HCT116 (cell line): ENCODE data around the gene MAP3K5. TPM values are rescaled to one million over a fixed set of nuclear protein-coding genes. Genes with fewer than 3 reads are reported as not detected.

Experiments
- ATAC-seq: fragments of 200-7000 bp; cut with Tn5 transposase; 2 replicates; pipeline ENCODE4 v1.9.1; 2020; ENCODE audit warnings: mild to moderate bottlenecking, moderate library complexity
- BruUV-seq: library from RNA; stranded (reverse); fragments of 400-500 nt; replicated peaks from 2 replicates; lab custom pipeline; 2021; lab: Mats Ljungman, UMichigan
- CTCF ChIA-PET: fragments of 300-600 bp; sonication (Branson Sonifier 250); formaldehyde crosslinking; loops from one replicate; lab custom pipeline; 2021; ENCODE audit warnings: antibody characterized with exemption; lab: Charles Lee
- POLR2A ChIA-PET: fragments of 300-600, 350-600 bp; sonication (Branson Sonifier 250); formaldehyde crosslinking; loops from one replicate; lab custom pipeline; 2021; ENCODE audit warnings: antibody characterized with exemption; lab: Charles Lee
- RAD21 ChIA-PET, 2 experiments: fragments of 300-600 bp; sonication (Branson Sonifier 250); formaldehyde crosslinking; loops; one replicate each; lab custom pipeline; 2023; ENCODE audit warnings: low total read pairs in 2 of 2; ENCODE audit not compliant: uncharacterized antibody in 2 of 2, unreplicated experiment in 2 of 2, low non-redundant PET in 1 of 2; lab: Charles Lee
- DNase-seq: peaks from one replicate; pipeline ENCODE4 v3.0.0-alpha.2; 2010; ENCODE audit warnings: low read depth, low spot score
- H2AFZ ChIP-seq: fragments of 200-600 bp; shearing (Covaris generic), sonication (generic); 2 replicates; pipeline ENCODE4 v1.6.1; 2017; ENCODE audit warnings: low read depth, mixed run types, mixed read lengths, antibody characterized with exemption, low read length; ENCODE audit not compliant: poor library complexity, severe bottlenecking
- H3K27ac ChIP-seq: 2 replicates; pipeline ENCODE4 v1.5.1; 2012; ENCODE audit warnings: low read depth, low read length
- H3K27me3 ChIP-seq: fragments of 200-600 bp; sonication (generic); 2 replicates; pipeline ENCODE4 v1.6.1; 2016; ENCODE audit warnings: mixed run types, low read length, mixed read lengths; ENCODE audit not compliant: insufficient read depth
- H3K36me3 ChIP-seq, 2 experiments: fragments of 200-500 bp in 1 of 2; fragments of 200-600 bp in 1 of 2; sonication (Bioruptor generic) in 1 of 2; sonication (generic) in 1 of 2; 2 replicates each; pipeline versions ENCODE4 v1.5.1 to v1.6.1; 2014 to 2016; ENCODE audit warnings: low read length in 2 of 2, inconsistent platforms in 1 of 2, mixed read lengths in 1 of 2, mixed run types in 1 of 2; ENCODE audit not compliant: insufficient read depth in 2 of 2, control insufficient read depth in 1 of 2
- H3K4me1 ChIP-seq, 2 experiments: fragments of 200-600 bp in 1 of 2; sonication (generic) in 1 of 2; 2 replicates each; pipeline versions ENCODE4 v1.5.1 to v1.6.1; 2012 to 2017; ENCODE audit warnings: low read length in 2 of 2, inconsistent platforms in 1 of 2, mild to moderate bottlenecking in 1 of 2, mixed read lengths in 1 of 2, mixed run types in 1 of 2, moderate library complexity in 1 of 2; ENCODE audit not compliant: insufficient read depth in 2 of 2, control insufficient read depth in 1 of 2
- H3K4me2 ChIP-seq: fragments of 200-600 bp; sonication (generic); 2 replicates; pipeline ENCODE4 v1.6.1; 2017; ENCODE audit warnings: mixed run types, low read length, mixed read lengths
- H3K4me3 ChIP-seq, 2 experiments: fragments of 200-600 bp in 1 of 2; sonication (generic) in 1 of 2; replicated peaks in 1 of 2; 2 replicates each; pipeline ENCODE4 v1.5.1; 2011 to 2016; ENCODE audit warnings: low read length in 2 of 2, control low read depth in 1 of 2, low read depth in 1 of 2, mild to moderate bottlenecking in 1 of 2, mixed read lengths in 1 of 2, mixed run types in 1 of 2
- H3K79me2 ChIP-seq: fragments of 200-600 bp; sonication (generic); 2 replicates; pipeline ENCODE4 v1.6.1; 2017; ENCODE audit warnings: mild to moderate bottlenecking, mixed run types, low read length, moderate library complexity, mixed read lengths; ENCODE audit not compliant: insufficient read depth
- H3K9ac ChIP-seq: fragments of 200-600 bp; sonication (generic); 2 replicates; pipeline ENCODE4 v1.6.1; 2016; ENCODE audit warnings: low read length, mixed read lengths
- H3K9me2 ChIP-seq: fragments of 200-600 bp; sonication (generic), shearing (Covaris generic); 2 replicates; pipeline ENCODE4 v1.6.1; 2017; ENCODE audit warnings: mixed run types, mild to moderate bottlenecking, moderate library complexity; ENCODE audit not compliant: insufficient read depth
- H3K9me3 ChIP-seq, 2 experiments: fragments of 200-500 bp in 1 of 2; fragments of 200-600 bp in 1 of 2; sonication (Bioruptor generic) in 1 of 2; sonication (generic) in 1 of 2; 2 replicates each; pipeline ENCODE4 v1.6.1; 2014 to 2017; ENCODE audit warnings: low read length in 2 of 2, mixed read lengths in 2 of 2, inconsistent platforms in 1 of 2, low read depth in 1 of 2, mild to moderate bottlenecking in 1 of 2, mixed run types in 1 of 2, moderate library complexity in 1 of 2; ENCODE audit not compliant: control insufficient read depth in 1 of 2, insufficient read depth in 1 of 2
- H4K20me1 ChIP-seq: fragments of 200-600 bp; sonication (generic), shearing (Covaris generic); 2 replicates; pipeline ENCODE4 v1.6.1; 2017; ENCODE audit warnings: mixed run types, mild to moderate bottlenecking, moderate library complexity; ENCODE audit not compliant: insufficient read depth
- JUND ChIP-seq: IDR thresholded peaks from 2 replicates; pipeline ENCODE4 v1.6.1; 2012
- POLR2A ChIP-seq: IDR thresholded peaks from 2 replicates; pipeline ENCODE4 v1.7.0; 2011; ENCODE audit warnings: borderline replicate concordance; ENCODE audit not compliant: insufficient read depth, insufficient read length; ENCODE audit errors: extremely low read depth
- RAD21 ChIP-seq: IDR thresholded peaks from 2 replicates; pipeline ENCODE4 v1.6.1; 2012; ENCODE audit warnings: low read depth, mild to moderate bottlenecking
- SIN3A ChIP-seq: IDR thresholded peaks from 2 replicates; pipeline ENCODE4 v1.6.1; 2012; ENCODE audit warnings: low read depth
- SP1 ChIP-seq: IDR thresholded peaks from 2 replicates; pipeline ENCODE4 v1.6.1; 2012; ENCODE audit warnings: low read depth
- SRF ChIP-seq: IDR thresholded peaks from 2 replicates; pipeline ENCODE4 v1.6.1; 2012; ENCODE audit warnings: low read depth
- YY1 ChIP-seq: IDR thresholded peaks from 2 replicates; pipeline ENCODE4 v1.6.1; 2011; ENCODE audit warnings: low read length, low read depth, moderate library complexity, mild to moderate bottlenecking; ENCODE audit not compliant: insufficient replicate concordance; ENCODE audit errors: extremely low read depth
- intact Hi-C: fragments of 100-400 bp; cut with micrococcal nuclease; formaldehyde crosslinking; loops from 2 replicates; pipeline ENCODE4 v1.10.0; 2022
- total RNA-seq: library from RNA; stranded (reverse); gene quantifications from one replicate; pipeline ENCODE4 v1.2.1, GENCODE V29; 2021; ENCODE audit not compliant: unreplicated experiment
- TF ChIP-seq, protein P1 (sequence below): IDR thresholded peaks from 2 replicates; pipeline ENCODE4 v1.6.1; 2012; ENCODE audit warnings: low read depth
- TF ChIP-seq, protein P2 (sequence below): IDR thresholded peaks from 2 replicates; pipeline ENCODE4 v1.6.1; 2012
- TF ChIP-seq, protein P3 (sequence below): IDR thresholded peaks from 2 replicates; pipeline ENCODE4 v1.6.1; 2011; ENCODE audit warnings: mild to moderate bottlenecking, low read length, moderate library complexity; ENCODE audit not compliant: insufficient replicate concordance; ENCODE audit errors: extremely low read depth
- TF ChIP-seq, protein P4 (sequence below): IDR thresholded peaks from 2 replicates; pipeline ENCODE4 v1.6.1; 2012

The MAP3K5 gene
- total RNA-seq, 1 experiment from 2014 or later = 11.8 TPM

DNA sequence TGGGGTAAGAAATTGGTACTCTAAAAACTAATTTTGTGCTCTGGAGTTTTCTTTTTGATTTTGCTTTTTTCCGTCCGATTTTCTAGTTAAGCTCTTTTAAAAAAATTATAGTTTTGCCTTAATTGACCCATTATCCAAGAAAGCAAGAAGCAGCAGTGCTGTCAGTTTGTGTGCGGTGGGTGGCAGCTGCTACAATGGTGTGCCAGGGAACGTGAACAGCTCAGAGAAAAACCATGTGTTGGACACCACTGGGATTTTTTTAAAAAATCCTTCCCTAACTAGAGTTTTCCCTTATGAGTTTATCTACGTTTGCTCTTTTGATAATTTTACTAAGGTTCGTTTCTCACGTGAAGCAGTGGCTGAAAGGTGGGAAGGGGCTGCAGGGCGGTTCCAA, 8.0 kb downstream of the MAP3K5 start:
- H3K79me2 ChIP-seq = peaks cover 31% of the 10 kb centered on the region
- no peak for ATAC-seq
- H3K4me3 ChIP-seq = no peak overlapping the region
- ChIA-PET CTCF (interaction anchor here (2.0 kb wide), 1 partner anchor 8 kb away, joined by 6 read pairs; the partner anchor contains the start of gene MAP3K5), RAD21 (no interaction called here), POLR2A (no interaction called here)
- H3K4me2 ChIP-seq = no peak overlapping the region
- BruUV-seq = no TSS peak
- H3K27ac ChIP-seq = no peak overlapping the region
- no peak overlapping the region for H2AFZ ChIP-seq
- no peaks in the 10 kb centered on the region for H3K36me3 ChIP-seq
- no peak for DNase-seq
- no peaks in the 10 kb centered on the region for H3K27me3 ChIP-seq
- H3K4me1 ChIP-seq = peaks cover 14 to 44% of the 10 kb centered on the region in 2 experiments
- no peak for TF ChIP-seq SRF
- no peak for TF ChIP-seq RAD21
- no peak for TF ChIP-seq YY1
- TF ChIP-seq, protein P1, sequence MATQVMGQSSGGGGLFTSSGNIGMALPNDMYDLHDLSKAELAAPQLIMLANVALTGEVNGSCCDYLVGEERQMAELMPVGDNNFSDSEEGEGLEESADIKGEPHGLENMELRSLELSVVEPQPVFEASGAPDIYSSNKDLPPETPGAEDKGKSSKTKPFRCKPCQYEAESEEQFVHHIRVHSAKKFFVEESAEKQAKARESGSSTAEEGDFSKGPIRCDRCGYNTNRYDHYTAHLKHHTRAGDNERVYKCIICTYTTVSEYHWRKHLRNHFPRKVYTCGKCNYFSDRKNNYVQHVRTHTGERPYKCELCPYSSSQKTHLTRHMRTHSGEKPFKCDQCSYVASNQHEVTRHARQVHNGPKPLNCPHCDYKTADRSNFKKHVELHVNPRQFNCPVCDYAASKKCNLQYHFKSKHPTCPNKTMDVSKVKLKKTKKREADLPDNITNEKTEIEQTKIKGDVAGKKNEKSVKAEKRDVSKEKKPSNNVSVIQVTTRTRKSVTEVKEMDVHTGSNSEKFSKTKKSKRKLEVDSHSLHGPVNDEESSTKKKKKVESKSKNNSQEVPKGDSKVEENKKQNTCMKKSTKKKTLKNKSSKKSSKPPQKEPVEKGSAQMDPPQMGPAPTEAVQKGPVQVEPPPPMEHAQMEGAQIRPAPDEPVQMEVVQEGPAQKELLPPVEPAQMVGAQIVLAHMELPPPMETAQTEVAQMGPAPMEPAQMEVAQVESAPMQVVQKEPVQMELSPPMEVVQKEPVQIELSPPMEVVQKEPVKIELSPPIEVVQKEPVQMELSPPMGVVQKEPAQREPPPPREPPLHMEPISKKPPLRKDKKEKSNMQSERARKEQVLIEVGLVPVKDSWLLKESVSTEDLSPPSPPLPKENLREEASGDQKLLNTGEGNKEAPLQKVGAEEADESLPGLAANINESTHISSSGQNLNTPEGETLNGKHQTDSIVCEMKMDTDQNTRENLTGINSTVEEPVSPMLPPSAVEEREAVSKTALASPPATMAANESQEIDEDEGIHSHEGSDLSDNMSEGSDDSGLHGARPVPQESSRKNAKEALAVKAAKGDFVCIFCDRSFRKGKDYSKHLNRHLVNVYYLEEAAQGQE = no peak
- TF ChIP-seq SIN3A = no peak
- TF ChIP-seq, protein P2, sequence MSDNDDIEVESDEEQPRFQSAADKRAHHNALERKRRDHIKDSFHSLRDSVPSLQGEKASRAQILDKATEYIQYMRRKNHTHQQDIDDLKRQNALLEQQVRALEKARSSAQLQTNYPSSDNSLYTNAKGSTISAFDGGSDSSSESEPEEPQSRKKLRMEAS = no peak
- TF ChIP-seq SP1 = no peak
- TF ChIP-seq, protein P3, sequence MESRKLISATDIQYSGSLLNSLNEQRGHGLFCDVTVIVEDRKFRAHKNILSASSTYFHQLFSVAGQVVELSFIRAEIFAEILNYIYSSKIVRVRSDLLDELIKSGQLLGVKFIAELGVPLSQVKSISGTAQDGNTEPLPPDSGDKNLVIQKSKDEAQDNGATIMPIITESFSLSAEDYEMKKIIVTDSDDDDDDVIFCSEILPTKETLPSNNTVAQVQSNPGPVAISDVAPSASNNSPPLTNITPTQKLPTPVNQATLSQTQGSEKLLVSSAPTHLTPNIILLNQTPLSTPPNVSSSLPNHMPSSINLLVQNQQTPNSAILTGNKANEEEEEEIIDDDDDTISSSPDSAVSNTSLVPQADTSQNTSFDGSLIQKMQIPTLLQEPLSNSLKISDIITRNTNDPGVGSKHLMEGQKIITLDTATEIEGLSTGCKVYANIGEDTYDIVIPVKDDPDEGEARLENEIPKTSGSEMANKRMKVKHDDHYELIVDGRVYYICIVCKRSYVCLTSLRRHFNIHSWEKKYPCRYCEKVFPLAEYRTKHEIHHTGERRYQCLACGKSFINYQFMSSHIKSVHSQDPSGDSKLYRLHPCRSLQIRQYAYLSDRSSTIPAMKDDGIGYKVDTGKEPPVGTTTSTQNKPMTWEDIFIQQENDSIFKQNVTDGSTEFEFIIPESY = no peak
- TF ChIP-seq, protein P4, sequence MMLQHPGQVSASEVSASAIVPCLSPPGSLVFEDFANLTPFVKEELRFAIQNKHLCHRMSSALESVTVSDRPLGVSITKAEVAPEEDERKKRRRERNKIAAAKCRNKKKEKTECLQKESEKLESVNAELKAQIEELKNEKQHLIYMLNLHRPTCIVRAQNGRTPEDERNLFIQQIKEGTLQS = no peak
- no peak for TF ChIP-seq JUND
- no peak for TF ChIP-seq POLR2A
- H3K9ac ChIP-seq = no peak overlapping the region
- no peaks in the 10 kb centered on the region for H3K9me3 ChIP-seq
- intact Hi-C loops = no loop called here
- no peaks in the 10 kb centered on the region for H4K20me1 ChIP-seq
- H3K9me2 ChIP-seq = no peaks in the 10 kb centered on the region
